HG03196 (cell line): ENCODE results near the gene FLII.

ENCODE experiments used
- ATAC-seq: cut with Tn5 transposase; IDR thresholded peaks from one replicate; pipeline ENCODE4 v1.9.1; 2021; ENCODE audit not compliant: unreplicated experiment

The FLII gene

DNA sequence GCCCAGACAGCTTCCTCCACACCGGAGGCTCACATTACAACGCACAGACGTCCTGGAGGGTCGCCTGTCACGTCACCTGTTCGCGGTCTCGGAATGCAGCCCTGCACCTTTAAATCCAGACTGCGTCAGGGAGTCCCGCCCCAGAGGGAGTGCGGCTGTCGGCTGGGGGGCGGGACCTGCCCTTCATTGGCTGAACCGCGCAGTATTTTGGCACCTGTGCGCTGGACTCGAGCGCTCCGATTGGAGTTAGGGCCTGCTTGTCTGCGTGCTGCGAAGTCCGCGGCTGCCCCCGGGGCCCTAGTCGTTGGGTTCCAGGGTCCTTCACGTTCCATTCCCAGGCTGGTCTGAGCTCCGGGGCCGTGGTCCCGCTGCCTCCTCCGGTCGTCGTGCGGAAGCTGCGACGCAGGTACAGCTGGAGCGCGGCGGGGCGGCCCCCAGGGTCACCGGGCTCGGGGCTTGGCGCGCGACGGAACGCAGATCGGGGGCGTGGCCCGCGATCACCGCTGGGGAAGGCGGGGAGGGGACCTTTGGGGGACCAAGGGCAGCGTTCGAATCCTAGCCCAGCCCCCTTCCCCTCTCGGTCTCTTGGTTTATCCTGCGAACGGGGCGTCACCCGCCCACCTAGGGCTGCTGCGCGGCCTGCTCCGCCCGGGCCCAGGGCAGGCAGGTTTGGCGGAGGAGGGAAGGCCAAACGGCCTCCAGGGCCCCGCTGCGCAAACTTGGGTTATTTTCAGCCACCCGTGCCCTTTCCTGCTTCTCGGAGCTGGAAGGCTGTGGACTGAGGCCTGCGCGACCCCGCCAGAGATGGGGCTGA, 2.0 kb upstream of the FLII start, which contains the start of gene MIEF2:
Gene MIEF2, plus strand, starts transcription at position 331 of the 814 bp plus-strand sequence. CDS start 2,059 bp downstream, outside the sequence.
- peak; percentile 75 for ATAC-seq

DNA sequence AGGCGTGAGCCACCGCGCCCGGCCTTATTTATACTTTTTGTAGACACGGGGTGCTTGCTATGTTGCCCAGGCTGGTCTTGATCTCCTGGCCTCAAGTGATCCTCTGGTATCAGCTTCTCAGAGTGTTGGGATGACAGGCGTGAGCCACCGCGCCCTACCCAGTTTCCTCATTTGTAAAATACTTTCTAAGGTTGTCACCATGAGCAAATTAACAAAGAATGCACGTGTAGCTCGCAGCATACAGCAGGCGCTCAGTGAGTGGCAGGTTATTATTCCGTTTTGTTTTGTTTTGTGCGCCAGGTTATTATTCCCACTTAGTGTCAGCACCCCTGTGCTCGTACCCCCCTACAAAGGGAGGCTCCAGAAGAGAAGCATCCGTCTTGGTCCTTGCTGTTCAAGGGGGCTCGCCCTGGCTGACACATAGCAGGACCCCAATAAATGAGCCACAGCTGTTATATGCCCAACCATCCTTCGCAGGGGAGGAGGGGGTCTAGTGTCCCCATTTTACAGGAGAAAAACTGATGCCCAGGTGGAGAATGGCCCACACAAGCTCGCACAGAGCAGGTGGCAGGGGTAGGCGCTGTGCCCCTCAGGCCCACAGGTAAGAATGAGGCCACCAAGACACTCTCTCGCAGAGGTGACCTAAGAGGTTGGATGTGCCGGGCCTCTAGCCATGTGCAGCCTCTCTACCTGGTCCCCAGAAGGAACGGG, 1.2 kb upstream of the FLII start:
- ATAC-seq = no peak

DNA sequence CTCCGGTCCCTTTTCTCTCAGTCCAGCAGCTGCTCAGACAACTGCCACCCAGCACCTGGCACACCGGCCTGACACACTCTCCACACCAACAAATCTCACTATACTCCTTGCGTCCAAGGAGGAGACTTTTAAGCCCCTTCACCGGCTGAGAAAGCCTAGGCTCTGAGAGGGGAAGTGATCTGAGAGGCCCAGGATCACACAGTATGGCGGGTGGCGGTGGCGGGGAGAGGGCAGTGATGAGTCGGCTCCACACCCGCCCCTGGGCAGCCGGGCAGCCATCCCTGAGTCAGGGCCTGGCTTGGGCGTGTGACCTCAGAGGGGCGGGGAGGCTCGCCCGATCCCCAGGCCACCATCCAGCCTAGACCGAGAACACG, 569 bp downstream of the FLII start:
- ATAC-seq = peak; percentile 20

DNA sequence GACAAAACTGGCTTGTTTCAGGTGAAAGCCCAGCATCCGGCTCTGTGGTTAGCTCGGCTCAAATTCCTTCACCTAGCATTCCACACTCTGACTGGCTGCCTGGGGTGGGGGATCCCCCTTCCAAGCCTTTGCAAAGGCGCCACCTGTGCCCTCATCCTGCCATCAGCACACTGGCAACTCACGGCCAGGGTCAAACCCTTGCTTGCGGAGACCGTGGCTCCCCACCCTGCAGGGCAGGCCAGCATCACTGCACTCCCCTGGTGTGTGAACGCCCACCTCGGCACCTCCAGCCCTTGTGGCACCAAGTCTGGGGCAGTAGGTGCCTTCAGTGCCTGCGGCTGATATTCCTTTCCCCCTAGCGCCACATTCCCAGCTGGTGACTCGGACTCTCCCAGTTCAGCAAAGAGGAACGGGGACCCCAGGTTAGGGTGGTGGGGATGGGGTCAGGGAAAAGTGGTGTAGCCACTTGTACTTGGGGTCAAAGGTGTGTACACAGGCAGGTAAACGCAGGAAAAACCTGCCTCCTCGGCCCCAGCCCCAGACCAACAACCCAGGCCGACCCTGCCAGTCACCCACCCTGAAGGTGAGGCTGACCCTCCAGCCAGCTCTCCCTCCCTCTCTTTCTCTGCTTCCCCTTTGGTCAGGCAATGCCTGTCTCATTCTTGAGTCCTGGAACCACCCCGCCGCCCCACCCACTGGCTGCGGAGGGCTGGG, 1.1 kb downstream of the FLII start:
- ATAC-seq = no peak

DNA sequence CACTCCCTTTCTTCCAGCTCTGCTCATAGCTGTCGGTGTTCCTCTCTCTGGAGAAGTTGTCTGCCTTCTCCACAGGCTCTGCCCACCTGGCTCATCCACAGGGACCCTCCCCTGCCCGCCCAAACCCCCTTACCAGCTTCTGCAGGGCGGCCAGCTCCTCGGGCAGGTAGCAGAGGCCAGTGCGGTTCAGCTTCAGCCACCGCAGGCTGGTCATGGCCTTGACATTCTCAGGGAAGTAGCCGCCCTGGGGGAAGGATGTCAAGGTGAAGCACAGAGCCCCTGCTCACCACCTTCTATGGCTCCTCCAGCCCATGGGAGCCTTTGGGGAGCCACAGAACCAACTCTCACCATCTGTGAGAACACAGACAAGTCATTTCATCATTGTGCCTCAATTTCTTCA, 1.8 kb downstream of the FLII start:
- no peak for ATAC-seq

DNA sequence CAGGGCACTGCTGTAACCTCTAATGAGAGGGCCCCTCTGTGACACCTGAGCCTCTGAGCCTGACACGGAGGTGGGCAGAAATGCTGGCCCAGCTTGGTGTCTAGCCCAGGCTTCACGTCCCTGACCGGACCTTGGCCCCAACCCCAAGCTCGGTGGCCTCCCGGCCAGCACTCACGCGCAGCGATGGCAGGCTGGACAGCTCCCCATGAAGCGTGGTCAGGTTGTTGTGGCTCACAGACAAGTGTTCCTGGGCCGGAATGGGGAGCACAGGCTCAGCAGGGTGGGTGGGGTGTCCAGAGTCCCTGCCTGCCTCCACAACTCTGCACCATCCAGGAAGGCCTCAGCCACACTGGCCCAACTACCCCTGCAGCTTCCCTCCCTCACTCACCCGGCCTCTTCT, 2.2 kb downstream of the FLII start:
- no peak for ATAC-seq

DNA sequence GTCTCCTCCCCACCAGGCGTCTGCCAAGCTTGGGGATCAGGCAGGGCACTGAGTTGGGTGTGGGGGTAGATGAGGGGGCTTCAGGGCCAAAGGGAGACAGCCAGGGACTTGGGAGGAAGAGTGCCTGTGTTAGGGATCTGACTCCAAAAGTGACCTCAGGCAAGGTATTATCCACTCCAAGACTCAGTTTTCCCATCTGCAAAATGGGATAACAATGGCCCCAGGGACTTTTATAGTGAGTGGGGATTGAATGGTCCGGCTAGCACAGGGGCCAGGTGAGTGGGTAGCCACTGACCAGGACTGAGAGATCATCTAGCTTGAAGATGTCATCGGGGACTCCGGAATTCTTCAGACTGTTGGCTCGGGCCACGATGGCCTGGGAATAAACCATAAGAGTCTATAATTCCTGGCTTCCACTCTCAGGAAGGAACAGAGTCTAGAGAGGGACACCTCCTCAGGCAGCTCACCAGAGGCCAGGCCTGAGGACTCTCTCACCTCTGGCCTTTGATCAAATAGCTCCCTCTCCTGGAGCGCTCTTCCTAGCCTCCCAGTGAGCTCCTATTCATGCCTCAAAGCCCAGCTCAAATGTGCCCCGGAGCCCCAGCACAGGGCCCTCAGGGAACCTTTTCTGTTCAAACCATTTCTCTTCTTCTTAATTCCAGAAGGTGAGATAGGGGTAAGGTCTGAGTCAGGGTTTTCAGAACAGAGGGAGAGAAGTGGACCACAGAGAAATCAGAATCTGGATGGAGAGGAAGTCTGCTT, 3.5 kb downstream of the FLII start:
- no peak for ATAC-seq

DNA sequence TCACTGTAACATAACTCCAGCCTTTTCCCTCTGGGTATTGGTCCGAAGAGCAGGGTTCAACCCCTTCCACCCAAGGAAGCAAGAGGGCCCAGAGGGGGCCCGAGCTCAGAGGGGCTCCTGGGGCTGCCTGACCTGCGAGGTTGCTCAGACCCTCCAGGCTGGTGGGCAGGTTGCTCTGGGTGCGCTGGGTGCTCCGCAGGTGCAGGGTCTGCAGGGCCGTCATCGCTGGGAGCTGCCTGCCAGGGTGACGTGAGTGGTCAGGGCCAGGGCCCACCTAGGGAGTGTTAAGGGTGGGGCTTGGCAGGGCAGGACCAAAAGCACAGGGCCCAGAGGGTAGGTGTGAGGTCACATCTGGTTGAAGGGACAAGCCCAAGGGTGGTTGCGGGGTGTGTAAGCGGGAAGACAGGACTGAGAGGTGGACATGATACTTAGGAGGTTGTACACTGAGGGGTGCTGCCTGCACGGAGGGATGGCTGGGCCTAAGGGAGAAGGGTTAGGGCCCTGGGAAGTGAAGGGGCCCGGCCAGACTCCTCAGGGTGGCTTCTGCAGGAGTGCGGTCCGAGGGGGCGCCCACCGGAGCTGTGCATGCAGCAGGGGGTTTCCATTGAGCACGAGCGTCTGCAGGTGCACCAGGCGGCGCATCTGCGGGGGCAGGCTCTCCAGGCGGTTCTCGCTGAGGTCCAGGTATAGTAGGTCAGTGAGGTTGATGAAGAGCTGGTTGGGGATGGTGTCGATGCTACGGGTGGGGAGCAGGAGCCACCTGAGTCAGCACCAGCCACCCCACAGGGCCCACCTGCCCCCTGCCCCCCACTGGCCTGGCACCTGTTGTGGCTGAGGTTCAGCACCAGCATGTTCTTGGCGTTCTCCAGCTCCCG, 4.4 kb downstream of the FLII start:
- ATAC-seq = no peak

DNA sequence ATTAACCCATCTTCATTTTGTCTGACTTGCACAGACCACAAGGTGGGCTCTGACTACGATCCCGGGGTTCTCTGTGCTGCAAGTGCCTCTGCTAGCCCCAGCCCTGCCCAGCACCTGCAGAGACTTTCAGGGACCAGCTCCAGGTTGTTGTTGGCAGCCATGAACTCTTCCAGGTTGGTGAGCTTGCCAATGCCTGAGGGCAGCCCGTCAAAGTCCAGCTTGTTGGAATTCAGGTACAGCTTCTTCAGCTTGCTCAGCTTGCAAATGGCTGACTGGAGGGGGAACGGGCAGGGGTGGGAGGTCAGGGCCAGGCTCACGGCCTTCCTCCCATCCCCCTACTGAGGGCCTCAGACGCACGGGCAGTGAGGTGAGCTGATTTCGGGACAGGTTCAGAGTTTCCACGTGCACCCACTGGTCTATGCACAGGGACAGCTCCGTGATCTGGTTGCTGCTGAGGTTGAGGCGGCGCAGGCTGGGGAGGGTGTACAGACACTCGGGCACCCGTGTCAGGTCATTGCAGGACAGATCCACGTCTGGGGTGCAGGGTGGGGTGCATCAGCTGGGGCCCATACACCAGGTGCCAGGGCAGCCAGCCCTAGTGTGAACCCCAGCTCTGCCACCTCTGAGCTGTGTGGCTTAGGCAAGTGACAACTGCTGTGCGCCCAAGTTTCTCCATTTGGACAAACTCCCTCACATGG, 5.2 kb downstream of the FLII start:
- ATAC-seq = no peak

DNA sequence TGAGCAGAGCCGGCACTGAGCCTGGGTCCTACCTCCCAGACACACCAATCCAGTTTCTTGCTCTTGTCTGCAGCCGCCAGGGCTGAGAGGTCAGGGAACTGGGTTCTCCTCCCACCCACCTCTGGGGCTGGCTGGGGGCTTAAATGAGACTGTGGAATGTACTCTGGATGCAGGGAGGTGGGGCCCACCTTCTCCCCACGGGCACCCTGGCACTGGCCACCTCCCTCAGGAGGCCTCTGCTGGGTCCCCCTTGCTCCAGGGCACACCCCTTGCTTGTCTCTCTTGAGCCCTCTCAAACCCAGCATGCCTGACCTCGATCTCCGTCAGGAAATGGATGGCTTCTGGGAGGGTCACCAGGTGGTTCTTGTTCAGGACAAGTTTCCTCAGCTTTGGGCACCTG, 6.4 kb downstream of the FLII start:
- no peak for ATAC-seq

DNA sequence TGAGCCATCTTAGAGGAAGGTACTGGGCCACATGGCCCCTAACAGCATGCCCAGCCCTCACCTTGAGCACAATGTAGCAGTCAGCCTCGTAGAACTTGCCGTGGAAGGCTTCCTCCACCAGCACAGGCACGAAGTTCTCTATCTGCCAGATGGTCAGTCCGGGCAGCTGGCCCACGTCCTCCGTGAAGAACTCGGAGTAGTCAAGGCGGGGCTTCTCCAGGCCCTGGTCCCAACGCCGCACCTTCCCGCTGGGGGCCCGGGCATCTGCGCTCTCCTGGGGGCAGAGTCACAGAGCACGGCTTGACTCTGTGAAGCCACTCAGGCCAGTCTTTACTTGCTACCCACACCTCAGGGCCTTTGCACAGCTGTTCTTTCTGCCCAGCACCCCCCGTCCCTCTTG, 7.3 kb downstream of the FLII start:
- ATAC-seq = no peak

DNA sequence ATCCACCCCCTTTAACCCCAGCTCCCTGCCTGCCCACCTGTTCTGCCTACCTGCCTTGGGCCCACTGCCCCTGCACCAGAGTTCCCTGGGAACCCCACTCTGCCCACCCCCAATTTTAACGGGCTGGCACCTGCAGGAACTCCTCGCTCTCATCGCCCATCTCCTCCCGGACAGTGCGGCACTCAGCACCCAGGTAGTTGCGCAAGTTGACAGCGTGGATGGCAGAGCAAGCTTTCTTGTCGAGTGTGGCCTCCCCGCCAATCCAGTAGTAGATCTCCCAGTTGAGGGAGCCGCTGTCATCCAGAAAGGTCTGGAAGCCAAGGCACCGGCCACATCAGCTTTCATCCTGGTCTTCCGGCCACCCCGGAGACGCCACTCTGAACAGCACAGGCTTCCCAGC, 7.8 kb downstream of the FLII start:
- ATAC-seq = no peak

DNA sequence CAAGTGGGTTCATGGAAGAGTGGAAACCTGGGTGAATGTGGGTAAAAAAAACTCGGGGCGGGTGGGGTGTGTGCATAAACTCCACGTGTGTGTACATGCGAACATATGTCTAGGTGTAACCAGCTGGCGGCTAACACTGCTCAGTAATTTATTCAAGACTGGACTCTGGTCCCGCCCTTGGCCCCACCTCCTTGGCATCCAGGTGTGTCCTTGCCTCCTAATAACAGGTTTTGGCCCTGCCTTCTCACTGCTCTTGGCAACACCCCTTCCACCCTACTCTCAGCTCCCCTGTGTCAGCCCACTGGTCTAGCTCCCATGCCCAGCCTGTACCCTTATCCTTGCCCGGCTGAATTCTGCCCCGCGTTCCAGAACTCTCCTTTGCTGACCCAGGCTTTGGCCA, 8.3 kb downstream of the FLII start:
- no peak for ATAC-seq

DNA sequence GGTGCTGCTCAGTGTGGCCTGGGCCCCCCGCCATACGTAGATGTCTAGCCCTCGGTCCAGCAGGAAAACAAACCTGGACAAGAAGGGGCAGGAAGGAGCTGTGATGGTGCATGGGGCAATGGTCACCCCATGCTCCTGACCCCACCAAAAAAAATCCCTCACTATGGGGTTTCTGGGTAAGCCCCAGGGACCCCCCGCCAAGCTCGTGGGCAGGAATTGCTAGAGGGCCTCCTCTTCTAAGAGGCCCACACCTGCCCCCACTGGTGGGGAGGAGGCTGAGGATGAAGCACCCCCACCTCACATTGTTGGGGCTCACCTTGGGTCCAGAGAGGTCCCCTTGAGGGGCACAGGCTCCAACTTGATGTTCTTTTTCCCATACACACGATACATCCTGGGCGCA, 9.7 kb downstream of the FLII start:
- ATAC-seq = no peak

DNA sequence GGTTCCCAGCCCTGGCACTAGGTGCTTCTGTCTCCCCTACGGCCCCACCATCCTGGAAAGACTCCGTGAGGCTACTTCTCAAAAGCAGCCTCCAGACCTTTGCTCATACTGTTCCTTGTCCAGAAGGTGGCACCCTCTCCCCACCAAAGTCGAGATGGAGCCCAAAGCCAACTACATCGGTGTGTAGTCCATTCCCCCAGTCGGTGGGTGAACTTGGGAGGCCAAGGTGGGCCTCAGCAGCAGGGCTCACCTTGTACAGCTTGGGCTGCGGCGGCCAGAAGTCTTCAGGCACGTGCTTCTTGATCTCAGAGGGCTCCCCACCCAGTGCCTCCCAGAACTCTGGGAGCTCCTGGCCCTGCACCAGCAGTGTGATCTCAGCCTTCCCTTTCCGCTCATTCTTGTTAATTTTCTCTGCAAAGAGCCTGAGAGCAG, 10.2 kb downstream of the FLII start:
- ATAC-seq = no peak

DNA sequence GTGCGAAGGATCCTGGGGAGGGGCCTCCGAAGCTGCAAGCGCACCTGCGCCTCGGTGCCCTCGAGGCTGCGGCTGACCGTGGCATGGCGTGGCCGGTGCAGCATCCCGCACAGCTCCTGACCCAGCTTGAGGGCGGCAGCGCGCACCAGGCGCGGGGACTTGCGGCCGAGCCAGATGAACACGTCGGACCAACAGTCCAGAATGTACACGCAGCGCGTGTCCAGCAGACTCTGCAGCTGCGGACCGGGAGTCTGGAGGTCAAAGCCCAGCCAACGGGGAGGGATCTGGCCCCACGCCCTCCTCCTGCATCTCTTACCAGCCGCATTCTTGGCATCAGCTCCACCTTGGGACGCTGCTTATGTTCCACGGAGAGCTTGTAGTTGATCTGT, 10.9 kb downstream of the FLII start:
- no peak for ATAC-seq

DNA sequence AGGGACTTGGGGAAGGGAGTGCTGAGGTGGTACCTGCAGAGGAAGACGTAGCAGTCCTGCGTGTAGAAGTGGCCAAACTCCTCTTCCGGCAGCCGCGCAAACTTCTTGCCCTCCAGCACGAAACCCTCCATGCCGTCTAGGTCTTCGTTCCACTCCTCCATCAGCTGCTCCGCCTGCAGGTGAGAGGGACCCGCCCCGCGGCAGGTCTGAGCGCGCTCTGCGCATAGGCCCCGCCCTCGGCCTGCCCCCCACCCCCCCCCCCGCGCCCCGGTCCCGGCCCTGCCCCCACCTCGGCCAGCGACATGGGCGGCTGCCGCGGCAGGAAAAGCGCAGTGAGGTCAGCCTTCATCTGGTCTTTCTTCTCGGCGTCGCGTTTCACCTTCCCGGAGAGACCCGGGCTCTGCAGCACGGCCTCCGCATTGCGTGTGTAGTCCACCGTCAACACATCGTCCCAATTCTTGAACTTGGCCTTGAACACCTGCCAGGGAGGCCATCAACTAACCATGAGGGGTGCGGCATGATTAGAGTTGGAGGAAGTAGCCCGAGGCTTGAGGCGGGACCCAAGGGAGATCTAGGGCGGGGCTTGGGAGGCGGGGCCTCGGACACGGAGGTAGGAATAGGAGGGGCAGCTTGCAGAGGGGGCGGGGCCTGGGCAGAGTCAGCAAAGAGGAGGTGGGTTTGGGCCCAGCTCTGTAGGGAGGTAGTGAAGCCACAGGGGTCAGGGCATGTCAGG, 11.5 kb downstream of the FLII start:
- no peak for ATAC-seq

DNA sequence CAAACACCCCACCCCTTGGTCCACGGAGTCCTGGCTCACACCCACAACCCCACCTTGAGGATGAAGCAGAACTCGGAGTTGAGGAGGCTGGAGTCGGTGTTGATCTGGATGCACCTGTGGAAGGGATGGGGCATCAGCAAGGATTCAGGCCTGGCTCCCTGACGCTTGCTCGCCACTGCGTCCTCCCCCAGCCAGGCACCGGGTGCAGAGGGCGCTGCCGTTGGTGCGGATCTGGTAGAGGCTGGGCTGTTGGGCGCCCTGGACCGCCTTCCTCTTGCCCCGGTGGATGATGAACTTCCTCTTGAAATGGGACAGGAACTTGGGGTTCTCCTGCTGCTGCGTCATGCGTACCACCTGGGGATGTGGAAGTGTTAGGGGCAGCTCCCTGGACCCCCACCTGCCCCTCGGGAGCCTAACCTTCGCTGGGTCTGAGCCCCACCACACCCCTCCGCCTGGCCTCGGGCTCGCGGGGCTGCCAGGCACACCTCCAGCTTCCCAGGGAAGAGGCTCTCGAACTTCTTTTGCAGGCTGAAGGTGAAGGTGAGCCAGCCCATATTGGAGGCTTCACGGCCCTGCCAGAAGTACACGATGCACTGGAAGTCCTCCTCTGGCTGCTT, 12.3 kb downstream of the FLII start:
- ATAC-seq = no peak
